Stimulated activated CD4-positive, alpha-beta T cell treated with anti-CD3 and anti-CD28 coated beads, TNF-alpha, amount 100 ng/mL, for 4 hours (primary cell): ENCODE data around the gene AUH.

Experiments used
- DNase-seq, 3 experiments: peaks; one replicate each; pipeline ENCODE4 v3.0.0-alpha.2; 2020; ENCODE audit warnings: low read depth in 3 of 3

The AUH gene

DNA sequence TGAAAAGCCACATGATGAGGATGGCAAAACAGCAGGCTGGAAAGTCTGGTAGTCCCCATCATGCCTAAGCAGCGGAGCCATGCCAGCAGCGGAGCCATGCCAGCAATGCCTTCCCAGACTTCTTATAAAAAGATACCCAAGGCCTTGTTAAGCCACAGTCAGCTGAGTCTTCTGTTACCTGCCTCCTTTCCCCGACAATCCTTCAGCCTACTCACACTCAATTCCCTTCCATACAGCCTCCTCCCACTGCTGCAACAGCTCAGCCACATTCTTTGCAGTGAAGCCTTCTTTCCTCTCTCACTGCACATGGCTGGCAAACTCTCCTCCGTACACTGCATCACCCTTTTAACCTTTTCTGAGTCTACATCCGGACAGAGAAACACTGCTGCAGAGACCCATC, 114.9 kb downstream of the AUH start:
- no peak for DNase-seq

DNA sequence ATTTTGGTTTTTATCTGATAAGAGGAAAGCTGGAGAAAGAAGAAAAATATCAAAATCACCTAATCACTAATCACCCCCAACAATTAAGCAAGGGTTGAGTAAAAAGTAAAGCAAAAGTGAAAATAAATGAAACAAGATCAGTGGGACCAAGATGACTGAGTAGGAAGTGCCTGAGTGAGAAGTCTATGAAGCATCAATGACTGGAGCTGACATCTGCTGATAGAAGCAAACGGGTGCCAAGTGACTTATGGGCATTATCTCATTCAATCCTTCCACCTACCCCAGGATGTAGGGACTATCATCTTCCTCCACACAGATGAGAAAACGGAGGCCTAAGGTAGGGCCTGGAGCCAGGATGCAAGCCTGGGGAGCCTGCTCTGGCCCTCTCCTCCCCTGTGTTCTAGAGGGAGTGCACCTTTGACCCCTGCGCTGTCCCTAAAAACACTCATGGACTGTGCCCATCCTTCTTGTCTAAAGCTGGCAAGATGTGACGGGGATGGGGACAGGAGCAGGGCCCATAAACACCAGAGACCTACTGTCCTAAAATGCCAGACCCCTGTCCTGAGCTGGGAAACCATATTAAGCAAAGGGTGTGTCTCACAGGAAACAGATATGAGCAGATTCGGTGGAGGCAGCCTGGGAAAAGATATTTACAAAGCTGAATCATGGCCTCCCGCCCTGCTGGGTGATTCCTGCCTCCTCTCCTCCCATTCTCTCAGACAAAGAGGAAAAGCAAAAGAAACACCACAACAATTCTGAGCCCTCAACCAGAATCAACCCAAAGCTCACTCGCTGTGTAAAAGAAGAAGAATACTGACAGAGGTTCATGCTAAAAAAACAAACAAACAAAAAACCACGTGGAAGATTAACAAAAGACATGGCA, 116.0 kb downstream of the AUH start:
- DNase-seq, result no peak

DNA sequence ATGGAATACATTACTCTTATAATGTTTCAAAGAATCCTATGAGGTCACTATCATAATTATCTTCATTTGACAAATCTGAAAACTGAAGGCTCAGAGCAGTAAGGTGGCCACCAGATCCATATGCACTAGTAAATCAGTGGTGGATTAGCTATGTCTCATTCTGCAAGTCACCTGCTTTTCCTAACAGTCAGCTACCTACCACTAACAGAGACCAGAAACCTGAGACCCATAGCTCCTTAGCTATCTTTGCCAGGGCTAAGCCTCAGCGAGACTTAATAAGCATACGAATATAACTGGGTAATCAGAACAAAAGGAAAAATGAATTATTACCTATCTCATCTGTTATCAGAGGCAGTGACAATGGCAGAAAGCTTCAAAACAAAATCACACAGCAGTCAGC, 118.7 kb downstream of the AUH start:
- no peak for DNase-seq

DNA sequence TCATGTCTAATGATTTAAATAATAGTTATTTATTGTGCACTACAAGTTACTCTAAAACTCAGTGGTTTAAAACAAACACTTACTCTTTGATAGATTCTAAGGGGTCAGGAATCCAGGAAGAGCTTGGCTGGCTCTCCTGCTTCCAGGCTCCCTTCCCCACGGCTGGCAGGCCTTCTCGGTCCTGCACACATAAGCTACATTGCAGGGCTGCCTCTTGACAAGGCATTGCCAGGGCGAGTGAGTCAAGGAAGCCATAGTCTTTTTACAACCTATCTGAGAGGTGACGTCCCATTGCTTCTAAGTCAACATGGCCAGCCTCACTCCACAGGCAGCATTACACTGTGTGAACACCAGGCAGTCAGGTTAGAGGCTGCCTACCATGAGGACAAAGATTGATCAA, 119.8 kb downstream of the AUH start:
- no peak for DNase-seq

DNA sequence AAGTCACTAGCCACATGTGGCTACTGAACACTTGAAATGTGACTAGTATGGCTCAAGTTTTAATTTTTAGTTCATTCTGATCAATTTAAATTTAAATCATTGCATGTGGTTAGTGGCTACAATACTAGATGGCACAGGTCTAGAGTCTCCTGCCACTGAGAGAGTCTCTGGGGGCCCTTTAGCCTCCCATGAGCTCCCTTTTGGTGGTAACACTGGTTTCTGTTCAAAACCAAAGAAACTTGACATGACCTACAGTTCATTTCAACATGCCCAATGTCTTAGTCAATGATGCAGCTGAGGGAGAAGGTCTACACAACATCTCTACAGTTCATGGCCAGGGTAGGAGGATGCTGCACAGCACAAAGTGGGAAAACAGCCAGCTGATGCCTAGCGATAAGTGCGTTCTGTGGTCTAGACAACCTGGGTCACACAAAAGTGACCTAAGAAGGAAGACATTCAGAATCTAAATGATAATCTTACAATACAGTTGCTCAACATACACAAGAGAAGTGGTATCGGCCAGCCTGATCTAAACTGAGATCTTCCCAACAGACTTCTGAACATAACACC, 121.0 kb downstream of the AUH start:
- DNase-seq, result no peak

DNA sequence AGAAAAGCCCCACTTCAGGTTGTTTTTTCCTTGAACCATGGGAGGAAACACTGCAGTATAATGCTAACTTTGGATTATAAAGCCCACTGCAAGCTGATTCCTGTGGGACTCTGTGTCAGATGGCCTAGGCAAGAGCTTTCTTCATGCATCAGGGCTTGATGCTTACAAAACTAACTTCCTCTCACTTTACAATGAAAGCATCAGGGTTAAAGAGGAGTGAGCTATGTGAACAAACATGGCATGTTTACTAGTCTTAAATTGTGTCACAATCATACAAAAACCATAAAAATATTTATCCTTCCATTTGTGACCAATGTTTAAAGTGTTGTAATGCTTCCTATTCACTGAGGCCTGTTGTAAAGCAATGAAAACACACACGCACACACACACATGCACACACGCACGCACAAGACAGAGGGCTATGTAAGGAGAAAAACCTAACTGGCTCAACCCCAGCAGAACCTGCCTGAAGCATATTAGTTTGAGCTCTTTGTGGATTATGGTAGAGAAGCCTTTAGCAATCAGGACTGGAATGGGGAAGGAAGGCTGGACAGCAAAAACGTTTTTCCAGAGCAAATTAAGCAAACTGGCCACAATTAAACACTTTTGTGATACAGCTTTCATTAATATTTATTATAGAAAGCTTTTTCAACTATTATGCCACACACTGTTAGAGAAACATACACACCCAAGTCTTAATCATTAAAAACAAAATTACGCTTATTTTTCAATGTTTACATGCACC, 122.2 kb downstream of the AUH start:
- DNase-seq, result no peak

DNA sequence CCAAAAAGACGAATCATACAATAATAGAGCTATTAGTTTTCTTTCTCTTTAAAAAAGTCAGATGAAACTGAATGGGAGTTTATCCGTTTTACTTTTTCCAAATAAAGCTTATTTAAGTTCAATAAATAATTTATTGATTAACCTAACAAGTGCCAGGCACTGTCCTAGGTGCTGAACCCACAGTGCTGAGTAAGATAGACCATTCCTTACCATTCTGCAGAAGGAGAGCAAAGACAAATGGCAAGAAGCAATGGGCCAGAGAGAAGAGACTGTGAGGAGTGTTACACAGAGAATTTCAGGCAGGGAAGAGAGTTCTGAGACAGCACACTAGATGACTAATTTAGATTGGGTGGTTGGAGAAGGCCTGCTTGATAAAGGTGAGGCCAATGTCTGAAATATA, 127.2 kb downstream of the AUH start:
- DNase-seq, result no peak

DNA sequence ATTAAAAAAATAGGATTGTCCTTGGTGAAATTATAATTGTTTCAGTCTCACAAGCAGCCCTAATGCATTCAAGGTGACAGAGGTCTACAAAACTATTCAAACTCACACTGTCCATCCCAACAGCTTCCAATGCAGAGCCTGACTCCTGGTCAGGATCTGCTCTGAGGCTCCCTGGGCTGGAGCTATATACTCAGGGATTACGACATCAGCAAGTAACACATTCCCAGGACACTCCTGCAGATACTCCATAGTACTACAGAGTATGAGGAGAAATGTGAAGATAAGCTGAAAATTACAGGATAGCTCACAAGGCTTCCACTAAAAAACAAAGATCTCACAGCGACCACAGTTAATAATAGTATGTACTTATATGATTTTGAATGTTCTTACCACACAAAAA, 130.1 kb downstream of the AUH start:
- no peak for DNase-seq

DNA sequence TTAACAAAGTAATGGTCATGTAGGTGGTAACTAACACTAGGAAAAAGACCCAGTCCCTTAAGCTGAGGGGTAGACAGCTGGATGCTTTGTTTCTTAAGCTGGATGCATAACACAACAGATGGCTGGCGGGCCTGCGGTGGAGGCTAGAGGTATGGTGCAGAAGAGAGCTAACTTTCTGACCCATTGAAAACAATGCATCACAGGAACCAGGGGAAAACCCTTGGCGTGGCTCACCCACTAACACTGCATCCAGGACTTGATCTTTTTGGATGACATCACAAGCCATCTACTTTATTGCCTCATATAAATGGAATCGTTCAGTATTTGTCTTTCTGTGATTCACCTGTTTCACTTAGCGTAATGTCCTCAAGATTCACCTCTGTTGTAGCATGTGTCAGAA, 138.7 kb downstream of the AUH start:
- no peak for DNase-seq

DNA sequence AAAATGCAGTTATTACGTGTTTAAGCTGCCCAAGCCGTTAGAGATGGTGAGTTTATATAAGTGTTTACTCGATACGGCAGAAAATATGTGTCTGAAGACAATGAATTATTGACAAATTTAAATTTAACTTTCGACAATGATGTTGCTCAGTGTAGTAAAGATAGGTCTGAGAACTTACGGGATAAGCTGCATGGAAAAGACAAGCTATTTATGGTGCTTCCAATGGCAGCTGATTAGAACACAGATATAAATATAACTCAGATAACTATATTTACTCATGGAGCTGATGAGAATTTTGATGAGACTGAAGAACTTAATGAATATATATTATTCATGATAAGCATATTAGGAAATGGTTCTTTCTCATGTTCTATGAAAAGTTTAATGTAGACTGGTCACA, 139.3 kb downstream of the AUH start:
- no peak for DNase-seq

DNA sequence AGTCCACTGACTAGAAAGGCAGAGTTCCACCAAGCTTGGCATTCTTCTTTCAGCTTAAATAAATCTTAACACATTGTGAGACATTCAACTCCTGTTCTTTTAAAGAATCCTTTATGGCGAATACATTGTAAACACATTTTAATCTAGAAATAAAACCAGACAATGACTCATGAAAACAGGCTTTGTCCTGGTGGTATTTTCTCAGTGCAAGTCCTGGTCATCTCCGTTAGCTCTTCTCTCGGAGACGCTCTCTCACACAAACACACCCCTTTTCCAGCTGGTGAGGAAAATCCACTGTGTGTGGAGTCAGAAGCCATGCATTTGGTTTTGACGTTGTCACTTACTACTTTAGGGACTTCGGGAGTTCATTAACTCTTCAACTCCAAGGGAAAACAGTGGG, 140.4 kb downstream of the AUH start:
- DNase-seq, result no peak

DNA sequence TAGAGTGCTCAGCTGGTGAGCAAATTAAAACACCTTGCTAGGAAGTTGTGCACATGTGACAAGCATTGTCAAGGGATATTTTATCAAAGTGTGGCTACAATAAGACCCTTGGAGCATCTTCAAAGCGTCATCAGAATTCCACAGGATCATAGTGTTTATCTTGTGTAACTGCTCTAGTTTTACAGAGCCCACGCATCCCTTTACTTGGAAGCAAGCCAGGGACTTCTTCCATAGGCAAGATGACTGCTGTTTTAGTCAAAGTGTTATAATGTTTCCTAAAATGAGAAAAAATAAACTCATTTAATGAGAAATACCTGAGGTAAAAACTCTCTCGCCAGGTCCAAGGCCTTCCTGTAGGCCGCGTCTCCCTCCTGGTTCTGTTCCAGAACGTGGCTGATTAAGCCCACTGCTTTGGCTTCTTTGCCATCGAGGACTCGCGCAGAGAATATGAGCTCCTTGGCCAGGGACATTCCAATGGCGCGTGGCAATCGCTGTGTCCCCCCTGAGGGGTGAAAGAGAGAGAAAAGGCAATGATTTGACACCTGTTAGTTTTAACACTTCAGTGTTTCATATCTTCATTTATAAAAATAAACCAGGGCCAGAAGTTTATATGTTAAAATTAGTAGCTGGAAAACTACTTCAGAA, 141.1 kb downstream of the AUH start:
- no peak for DNase-seq

DNA sequence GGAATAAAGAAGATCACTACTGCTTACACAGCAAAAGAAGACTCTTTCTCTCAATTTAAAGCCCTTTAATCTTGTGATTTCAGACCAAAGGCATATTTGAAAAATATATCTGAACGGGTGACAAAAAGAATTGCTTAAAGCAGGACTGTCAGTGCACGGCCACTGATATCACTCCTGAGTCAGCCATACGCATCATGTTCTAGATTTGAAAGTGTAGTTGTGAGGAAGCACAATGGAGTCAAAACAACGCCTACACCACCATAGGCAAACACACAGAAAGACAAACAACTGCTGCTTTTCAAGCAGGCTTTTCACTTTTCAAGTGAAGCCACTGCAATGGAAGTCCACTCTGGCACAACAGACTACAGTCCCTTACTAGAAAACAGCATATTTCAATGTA, 141.7 kb downstream of the AUH start:
- DNase-seq, result no peak

DNA sequence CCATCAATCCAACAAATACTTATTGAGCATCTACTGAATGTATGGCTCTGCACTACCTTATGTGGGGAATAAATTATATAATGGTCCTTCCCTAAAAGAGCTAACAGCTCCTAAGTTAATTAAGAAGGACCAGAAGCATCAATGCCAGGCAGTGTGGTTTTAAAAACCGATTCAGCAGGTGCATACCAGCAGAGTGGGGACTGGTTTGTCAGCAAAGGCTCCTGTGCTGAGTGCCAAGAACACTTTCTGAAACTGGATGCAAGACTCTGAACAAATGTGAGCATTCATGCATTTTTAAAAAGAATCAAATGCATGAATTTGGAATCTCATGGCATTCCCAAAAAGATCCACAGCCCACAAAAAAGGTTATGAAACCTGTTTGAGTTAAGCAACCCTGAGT, 142.2 kb downstream of the AUH start:
- DNase-seq, result no peak

DNA sequence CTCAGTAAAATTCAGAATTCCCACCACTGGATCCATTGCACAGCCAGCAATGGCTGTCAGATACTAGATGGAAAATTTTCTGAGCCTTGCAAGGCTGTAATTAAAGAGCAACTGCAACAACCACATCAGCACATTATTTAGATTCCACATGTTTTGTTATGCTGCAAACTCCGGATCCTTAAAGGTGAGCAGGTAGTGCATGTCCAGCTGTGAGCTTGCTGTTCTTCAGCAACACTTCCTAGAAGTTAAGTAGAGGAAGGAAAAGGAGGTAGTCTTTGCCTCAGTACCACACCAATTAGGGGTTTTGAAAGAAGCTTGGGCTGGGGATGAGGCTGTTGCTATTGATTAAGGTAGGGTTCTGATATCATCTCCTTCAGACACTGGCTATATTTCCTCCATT, 144.3 kb downstream of the AUH start:
- no peak for DNase-seq

DNA sequence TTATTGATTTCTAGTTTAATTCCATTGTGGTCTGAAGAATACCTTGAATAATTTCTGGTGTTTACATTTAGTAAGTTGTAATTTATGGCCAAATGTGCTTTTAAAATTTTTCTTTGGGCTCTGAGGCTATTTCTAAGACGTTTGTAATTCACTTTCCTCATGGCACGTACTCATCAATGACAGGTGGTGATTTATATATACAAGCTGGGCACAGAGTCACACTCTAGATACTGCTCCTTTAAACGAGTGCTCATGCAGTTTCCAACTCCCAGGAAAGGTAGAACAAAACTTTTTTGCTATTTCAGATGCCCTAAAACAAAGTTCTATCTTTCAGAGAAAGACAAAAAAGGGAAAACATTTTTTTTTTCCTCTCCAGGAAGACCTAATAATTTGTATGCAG, 146.9 kb downstream of the AUH start:
- no peak for DNase-seq

DNA sequence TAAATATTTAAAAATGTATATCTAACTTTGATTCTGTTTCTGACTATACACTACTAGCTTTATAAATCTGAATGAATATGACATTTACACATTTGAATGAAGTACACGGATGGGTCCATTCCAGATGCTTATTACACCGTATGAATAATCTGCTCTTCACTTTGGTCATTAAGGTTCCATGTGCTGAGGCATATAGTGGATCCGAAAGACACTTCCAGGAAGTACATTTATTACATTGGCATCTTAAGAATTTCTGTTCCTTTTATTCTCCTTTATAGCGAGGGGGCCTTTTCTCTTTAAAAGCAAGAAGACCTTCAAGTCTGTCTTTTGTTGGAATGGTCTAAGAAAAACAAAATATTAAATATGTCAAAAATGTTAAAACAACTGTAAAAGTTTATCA, 147.6 kb downstream of the AUH start:
- no peak for DNase-seq

DNA sequence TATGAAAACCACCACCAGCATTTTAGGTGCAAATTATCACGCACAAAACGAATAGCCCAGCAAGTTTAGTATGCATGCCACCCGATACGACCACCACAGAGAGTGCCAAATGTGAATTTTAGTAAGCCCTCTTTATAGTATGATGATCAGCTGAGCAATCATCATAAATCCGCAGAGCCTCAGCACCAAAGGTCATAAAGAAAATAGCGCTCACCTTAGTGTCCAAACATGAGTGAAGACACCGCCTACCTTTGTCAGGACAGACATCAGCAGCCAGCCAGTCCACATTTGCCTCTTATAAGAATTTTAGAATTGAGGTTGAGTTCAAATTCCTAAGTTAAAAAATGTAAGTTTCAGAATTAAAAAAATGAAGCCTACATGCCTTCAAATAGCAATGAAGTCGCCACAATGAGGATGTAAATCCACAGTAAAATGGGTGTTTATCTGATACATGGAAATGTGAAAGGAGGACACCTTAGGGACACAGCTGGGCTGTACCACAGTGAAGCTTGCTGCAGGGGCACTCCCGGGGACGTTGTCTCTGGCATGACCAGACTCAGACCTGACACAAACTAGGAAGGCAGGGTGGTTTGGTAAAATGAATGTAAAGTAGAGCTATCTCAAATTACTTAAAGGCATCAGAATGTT, 149.0 kb downstream of the AUH start:
- DNase-seq, result no peak

DNA sequence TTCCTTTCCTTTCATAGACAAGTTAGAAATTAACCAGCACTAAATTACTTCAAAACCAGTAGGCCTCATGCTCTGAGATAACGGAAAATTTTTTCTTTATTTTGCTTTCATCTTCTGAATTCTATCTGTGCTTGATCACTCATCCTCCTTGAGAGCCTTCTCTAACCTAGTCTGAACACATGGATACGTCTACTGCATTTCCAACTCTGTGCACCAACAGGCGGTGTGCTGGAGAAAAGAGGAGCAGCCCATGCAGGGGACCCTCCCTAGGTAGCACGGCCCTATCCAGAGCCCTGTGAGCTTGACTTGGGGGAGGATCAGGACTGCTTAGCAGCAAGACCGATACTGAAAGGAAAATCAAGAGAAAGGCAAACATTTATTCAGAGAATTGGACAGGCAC, 149.8 kb downstream of the AUH start:
- no peak for DNase-seq

DNA sequence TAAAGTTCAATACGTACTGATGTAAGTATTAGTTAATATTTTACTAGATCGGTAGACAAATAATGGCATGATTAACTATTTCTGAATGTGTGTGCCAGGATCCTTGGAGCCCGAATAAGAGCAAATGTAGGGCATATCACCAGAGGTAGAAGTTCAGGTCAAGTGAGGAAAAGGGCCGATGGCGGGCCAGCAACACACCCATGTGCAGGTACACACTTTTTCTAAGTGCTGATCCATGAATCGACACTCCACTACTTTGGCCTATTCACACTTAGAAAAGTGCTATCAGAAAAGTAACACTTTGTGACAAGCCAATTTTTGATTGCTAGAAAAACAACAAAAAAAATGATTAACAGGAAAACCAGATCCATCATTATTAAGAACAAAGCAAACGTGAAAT, 150.3 kb downstream of the AUH start:
- DNase-seq, result no peak

DNA sequence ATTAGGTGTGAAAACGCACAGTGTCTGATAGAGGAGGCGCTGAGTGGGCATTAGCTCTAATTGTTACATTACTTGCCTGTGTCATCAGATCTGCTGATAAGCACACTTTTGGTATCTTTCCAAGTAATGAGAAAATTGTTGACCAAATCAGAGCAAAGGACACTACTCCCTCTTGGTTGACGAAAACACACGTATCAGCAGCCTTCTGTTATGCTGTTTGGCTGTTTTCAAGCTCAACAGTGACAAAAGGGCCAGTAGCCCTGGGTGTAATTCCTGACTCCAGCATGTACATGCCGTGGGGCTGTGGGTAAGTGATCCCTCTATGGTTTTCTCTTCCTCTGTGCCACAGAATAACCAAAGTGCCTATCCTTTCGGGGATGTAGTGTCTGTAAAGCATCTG, 151.4 kb downstream of the AUH start:
- no peak for DNase-seq

DNA sequence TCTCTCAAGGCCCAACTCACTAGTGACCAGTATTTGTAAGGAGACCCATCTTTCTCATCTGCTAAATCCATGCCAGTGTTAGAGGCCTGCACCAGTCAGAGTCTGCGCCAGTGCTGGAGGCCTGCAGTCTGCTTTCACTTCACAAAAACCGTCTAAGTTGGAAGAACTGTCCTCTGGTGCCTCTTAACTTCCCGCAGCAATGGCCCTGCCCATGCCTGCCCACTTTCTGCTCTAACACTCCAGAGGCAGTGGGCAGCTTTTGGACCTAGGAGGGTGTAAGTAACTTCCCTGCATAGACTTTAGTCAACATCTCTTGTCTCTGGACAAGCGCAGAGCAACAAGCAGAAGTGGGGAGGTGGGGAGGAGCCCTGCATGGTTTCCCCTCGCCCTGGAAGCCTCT, 152.9 kb downstream of the AUH start:
- no peak for DNase-seq
